Activated CD4-positive, alpha-beta T cell treated with anti-CD3 and anti-CD28 coated beads, Interleukin-10, Interleukin-2, amounts not matched to agents 100 ng/mL and 50 ng/mL, durations not matched to agents 16 hours and 8 hours (primary cell): ENCODE results near the gene CFAP73.

Experiments used
- DNase-seq: peaks from one replicate; pipeline ENCODE4 v3.0.0-alpha.2; 2020

Gene CFAP73

GRCh38 chr12:113167868-113168267, 18.3 kb downstream of the CFAP73 start:
- no peak for DNase-seq

DNA sequence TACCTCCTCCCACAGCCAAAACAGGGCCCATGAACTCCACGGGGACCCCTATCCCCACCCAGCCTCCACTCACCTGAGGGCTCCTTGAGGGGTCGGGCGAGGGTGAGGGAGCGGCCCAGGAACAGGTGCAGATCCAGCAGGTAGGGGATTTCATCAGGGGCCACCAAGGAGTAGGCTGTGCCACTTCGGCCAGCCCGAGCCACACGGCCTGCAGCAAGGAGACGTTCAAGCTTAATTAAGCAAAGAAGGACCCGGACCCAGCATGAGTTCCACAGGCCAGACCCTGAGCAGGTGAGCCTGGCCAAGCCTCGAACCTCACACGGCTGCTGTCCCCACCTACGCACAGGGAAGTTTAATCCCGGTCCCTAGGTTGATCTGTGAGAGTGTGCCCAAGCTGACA, 20.2 kb downstream of the CFAP73 start:
- DNase-seq: no peak

DNA sequence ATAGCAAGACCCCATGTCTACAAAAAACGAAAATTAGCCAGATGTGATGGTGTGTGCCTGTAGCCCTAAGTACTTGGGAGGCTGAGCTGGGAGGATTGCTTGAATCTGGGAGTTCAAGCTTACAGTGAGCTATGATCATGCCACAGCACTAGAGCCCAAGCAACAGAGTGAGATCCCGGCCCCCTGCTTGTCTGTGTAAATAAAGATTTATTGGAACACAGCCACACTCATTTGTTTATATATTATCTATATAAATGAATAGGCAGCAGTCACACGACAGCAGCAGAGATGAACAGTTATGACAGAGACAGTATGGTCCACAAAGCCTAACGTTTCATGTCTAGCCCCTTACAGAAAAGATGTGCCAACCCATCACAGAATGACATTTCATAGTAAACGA, 20.9 kb downstream of the CFAP73 start:
- no peak for DNase-seq

DNA sequence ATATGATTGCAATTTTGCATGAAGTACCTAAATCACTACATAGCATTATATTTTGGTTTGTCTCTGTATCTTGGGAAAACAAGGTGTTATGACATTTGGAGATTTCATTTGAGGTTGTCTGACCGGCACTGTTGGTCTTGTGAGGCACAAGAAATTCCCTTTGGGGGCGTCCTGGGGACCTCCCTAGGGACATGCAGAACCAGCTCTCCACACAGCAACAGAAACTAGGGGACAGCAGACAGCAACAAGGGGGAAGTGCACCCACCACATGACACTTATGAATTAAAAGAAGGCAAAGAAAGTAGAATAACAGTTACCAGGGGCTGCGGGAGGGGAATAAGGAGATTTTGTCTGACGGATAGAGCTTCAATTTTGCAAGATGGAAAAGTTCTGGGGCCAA, 21.4 kb downstream of the CFAP73 start:
- no peak for DNase-seq

DNA sequence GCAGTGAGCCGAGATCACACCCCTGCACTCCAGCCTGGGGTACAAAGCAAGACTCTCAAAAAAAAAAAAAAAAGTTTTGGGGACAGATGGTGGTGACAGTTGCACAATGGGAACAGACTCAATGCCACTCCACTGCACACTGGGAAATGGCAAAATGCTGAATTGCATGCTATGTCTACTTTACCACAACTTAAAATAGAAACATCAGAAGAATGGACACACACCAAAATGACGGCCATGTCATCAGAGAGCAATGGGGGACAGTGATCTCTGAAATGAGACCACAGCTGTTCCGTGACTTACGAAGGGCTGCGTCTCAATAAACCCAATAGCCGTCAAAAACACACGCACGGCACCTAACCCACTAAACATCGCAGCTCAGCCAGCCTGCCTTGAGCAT, 22.0 kb downstream of the CFAP73 start:
- DNase-seq: no peak

DNA sequence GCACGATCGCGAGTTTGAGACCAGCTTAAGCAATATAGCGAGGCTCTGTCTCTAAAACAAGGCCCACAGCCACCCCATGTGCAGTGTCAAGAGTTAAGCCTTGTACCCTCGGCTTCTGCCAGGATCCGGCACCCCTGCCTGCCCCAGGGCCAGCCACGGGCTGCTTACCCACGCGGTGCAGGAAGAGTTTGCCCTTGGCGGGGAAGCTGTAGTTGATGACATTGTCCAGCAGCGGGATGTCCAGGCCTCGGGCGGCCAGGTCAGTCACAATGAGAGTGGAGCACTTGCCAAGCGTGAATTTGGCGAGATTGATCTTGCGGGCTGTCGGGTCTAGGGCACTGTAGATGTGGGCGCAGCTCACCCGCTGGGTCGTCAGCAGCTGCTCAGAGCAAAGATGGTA, 22.7 kb downstream of the CFAP73 start:
- no peak for DNase-seq

- no peak for DNase-seq
Observed at GRCh38 chr12:113173081-113173698, 23.7 kb downstream of the CFAP73 start.

DNA sequence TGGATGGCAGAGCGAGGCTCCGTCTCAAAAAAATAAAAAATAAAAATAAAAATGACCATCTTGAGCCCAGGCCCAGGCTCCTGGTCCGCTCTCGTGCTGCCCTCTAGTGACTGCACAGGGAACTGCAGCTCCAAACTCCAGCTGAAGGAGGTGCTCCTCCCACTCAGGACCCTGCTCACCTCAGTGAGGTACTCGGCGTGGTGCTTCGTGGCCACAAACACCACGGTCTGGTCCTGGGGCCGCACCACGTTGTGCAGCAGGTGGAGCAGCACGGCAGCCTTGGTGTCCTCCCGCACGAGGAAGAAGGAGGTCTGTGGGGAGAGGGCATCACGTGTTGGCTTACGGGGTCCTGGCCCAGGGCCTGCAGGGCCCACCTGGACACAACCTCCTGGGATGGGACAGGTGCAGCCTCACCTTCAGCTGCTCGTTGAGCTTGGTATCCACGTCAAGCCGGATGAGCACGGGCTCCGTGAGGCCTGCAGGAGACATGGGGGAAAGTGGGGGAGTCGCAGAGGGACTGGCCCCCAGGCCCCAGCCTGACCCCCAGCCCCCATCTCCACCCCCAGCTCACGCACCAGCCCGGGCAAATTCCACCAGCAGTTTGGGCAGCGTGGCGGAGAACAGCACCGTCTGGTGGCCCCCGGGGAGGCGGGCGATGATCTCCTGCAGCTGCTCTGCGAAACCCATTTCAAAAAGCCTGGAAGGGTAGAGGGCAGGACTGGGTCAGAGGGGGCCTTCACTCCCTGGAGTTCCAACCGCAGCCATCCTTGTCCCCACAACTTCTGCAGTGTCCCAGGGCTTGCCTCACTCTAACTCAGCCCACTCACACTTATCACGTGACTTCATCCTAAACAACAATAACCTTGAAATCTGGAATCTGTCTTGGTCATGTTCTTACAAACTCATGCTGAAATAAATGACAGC, 25.2 kb downstream of the CFAP73 start:
- DNase-seq: peak; percentile 82

DNA sequence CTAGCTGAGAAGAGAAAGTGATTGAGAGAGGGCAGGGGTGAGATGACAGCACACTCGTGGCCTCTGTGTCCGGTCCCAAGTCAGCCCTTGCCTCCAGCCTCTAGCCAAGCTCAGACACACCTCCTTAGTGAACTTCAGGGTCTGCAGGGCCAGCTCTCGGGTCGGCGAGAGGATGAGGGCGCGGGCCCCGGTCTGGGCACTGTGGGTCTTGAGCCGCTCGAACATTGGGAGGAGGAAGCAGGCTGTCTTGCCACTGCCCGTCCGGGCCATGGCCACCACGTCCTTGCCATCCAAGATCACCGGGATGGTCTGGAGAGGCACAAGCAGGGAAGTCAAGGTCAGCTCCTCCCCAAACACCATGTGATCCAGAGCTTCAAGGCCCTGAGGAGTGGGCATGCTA, 29.5 kb downstream of the CFAP73 start:
- DNase-seq: no peak

GRCh38 chr12:113180333-113180732, 30.8 kb downstream of the CFAP73 start:
- DNase-seq: no peak

GRCh38 chr12:113181975-113182374, 32.5 kb downstream of the CFAP73 start:
- no peak for DNase-seq

GRCh38 chr12:113183030-113183589, 33.6 kb downstream of the CFAP73 start:
- DNase-seq: no peak

GRCh38 chr12:113184098-113184899, 34.8 kb downstream of the CFAP73 start:
- no peak for DNase-seq

- DNase-seq: peak; percentile 94
Observed at GRCh38 chr12:113184900-113185179, 35.3 kb downstream of the CFAP73 start.

DNA sequence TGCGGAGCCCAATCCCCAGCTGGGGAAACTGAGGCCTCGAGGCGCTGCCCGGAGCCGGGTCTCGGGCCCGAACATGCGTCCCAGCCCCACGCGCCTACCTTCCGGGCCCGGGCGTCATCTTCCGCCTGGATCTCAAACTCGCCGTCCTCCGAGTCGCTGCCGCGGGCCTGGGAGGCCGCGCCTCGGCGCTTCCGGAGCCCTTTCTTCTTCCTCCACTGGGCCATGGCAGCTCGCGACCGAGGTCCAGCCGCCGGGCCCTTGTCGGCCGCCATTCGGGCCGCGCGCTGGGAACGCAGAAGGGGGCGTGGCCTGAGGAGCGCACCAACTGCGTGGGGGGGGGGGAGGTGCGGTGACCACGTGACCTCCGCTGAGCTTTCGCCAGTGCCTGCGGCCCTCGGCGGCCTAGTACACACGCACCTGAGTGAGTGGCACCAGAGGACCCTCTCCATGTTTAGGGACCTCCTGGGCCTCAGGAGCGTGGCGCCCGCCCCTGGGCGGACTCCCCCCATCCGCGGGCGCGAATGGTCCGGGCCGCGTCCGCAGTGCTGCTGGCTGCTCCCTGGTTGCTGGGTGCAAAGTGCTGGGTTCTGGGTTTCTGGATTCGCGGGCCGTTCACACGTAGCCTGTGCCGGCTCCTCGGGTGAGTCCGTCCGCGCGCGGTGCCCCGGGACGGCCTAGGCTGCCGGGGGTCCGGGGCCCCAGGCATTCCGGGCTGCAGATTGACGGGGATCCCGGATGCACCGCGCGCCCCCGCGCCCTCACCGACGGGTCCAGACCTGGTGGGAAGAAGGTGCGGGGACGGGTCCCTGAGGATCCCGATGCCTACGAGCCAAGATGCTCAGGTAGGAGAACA, 35.9 kb downstream of the CFAP73 start, which contains the start of the genes DDX54 and RITA1:
Gene DDX54 (minus strand): TSS at position 299 of the 853 bp plus-strand sequence. CDS start 27 bp downstream, at position 272.
Gene RITA1 (plus strand): TSS at position 542 of the 853 bp plus-strand sequence. CDS start 1,026 bp downstream, outside the sequence.
- peak; percentile 88 for DNase-seq

GRCh38 chr12:113186033-113186365, 36.5 kb downstream of the CFAP73 start:
- DNase-seq: peak; percentile 23

DNA sequence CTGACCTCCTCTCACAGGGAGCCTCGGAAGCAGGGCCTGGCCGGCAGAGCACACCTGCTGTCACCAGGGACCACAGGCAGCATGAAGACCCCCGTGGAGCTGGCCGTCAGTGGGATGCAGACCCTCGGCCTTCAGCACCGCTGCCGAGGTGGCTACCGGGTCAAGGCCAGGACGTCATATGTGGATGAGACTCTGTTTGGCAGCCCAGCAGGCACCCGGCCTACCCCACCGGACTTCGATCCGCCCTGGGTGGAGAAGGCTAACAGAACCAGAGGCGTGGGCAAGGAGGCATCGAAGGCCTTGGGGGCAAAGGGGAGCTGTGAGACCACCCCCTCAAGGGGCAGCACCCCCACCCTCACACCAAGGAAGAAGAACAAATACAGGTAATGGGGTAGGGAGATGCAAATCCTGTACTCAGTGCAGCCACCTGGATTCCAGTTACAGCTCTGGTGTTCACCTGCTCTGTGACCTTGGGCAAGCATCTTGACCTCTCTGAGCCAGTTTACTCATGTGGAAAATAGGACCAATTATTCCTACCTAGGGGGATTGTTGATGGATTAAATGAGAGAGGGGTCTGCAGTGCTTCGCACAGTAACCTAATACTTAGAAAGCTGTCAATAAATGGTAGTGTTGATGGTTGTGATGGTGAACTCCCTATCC, 37.3 kb downstream of the CFAP73 start:
- no peak for DNase-seq

GRCh38 chr12:113189361-113189760, 39.8 kb downstream of the CFAP73 start:
- DNase-seq: no peak

DNA sequence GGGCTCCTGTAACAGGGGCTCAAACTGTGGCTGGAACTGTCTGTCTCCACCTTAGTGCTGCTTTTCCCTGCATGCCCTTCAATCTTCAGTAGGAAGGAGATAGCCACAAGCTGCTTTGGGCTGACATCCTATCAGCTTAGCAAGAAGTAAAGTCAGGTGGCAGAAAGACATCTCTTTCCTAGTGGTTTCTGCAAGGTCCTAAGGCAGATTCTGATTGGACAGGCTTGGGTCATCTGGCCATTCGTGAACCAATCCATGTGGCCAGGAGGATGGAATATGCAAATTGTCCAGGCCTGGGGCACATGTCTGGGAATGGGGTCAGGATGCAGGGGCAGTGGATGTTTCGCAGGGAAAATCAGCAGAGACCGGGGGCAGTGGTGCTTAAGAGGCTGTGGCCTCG, 41.2 kb downstream of the CFAP73 start:
- peak; percentile 21 for DNase-seq

GRCh38 chr12:113191227-113191626, 41.7 kb downstream of the CFAP73 start:
- no peak for DNase-seq

GRCh38 chr12:113194971-113195391, 45.5 kb downstream of the CFAP73 start:
- DNase-seq: no peak

GRCh38 chr12:113195598-113195997, 46.1 kb downstream of the CFAP73 start:
- no peak for DNase-seq
